HEK293 (cell line): Measurements from ENCODE around the gene COPS3.

Experiments
- GLIS2 ChIP-seq: fragments of 450-650 bp; formaldehyde crosslinking; IDR thresholded peaks from 2 replicates; pipeline ENCODE4 v1.5.1; 2016; ENCODE audit warnings: missing biosample characterization, missing genetic modification characterization
- MZF1 ChIP-seq: fragments of 450-650 bp; formaldehyde crosslinking; IDR thresholded peaks from 2 replicates; pipeline ENCODE4 v1.5.1; 2017; ENCODE audit warnings: missing biosample characterization, missing genetic modification characterization, borderline replicate concordance
- PATZ1 ChIP-seq: fragments of 450-650 bp; formaldehyde crosslinking; IDR thresholded peaks from 2 replicates; pipeline ENCODE4 v1.5.1; 2016; ENCODE audit warnings: missing biosample characterization, missing genetic modification characterization
- PRDM6 ChIP-seq: fragments of 450-650 bp; formaldehyde crosslinking; IDR thresholded peaks from 2 replicates; pipeline ENCODE4 v1.5.1; 2017; ENCODE audit warnings: missing biosample characterization, missing genetic modification characterization
- REST ChIP-seq: fragments of 450-650 bp; formaldehyde crosslinking; IDR thresholded peaks from 2 replicates; pipeline ENCODE4 v1.5.1; 2016; ENCODE audit warnings: missing biosample characterization, missing genetic modification characterization
- ZBTB17 ChIP-seq: fragments of 450-650 bp; formaldehyde crosslinking; IDR thresholded peaks from 2 replicates; pipeline ENCODE4 v1.5.1; 2016; ENCODE audit warnings: missing biosample characterization, missing genetic modification characterization
- ZBTB44 ChIP-seq: fragments of 450-650 bp; IDR thresholded peaks from 2 replicates; pipeline ENCODE4 v1.5.1; 2018; ENCODE audit warnings: missing biosample characterization, mild to moderate bottlenecking, missing genetic modification characterization
- ZBTB49 ChIP-seq: fragments of 450-650 bp; formaldehyde crosslinking; IDR thresholded peaks from 2 replicates; pipeline ENCODE4 v1.5.1; 2016; ENCODE audit warnings: missing biosample characterization, missing genetic modification characterization, low read depth
- ZBTB7A ChIP-seq: fragments of 450-650 bp; formaldehyde crosslinking; IDR thresholded peaks from 2 replicates; pipeline ENCODE4 v1.5.1; 2016; ENCODE audit warnings: low read depth, missing biosample characterization, missing genetic modification characterization
- ZNF211 ChIP-seq: fragments of 450-650 bp; formaldehyde crosslinking; IDR thresholded peaks from 2 replicates; pipeline ENCODE4 v1.5.1; 2016; ENCODE audit warnings: low read depth, missing biosample characterization, missing genetic modification characterization
- ZNF223 ChIP-seq: fragments of 450-650 bp; formaldehyde crosslinking; IDR thresholded peaks from 2 replicates; pipeline ENCODE4 v1.5.1; 2016; ENCODE audit warnings: missing biosample characterization, missing genetic modification characterization
- ZNF26 ChIP-seq: fragments of 450-650 bp; formaldehyde crosslinking; IDR thresholded peaks from 2 replicates; pipeline ENCODE4 v1.5.1; 2016; ENCODE audit warnings: missing biosample characterization, missing genetic modification characterization
- ZNF274 ChIP-seq, 2 experiments: fragments of 200-500 bp in 1 of 2; fragments of 450-650 bp in 1 of 2; sonication (Bioruptor generic) in 1 of 2; formaldehyde crosslinking in 1 of 2; IDR thresholded peaks; 2 replicates each; pipeline versions ENCODE4 v1.5.1 to v1.6.1; 2014 to 2016; ENCODE audit warnings: borderline replicate concordance in 1 of 2, inconsistent platforms in 1 of 2, low read length in 1 of 2, missing biosample characterization in 1 of 2, missing genetic modification characterization in 1 of 2
- ZNF280C ChIP-seq: fragments of 450-650 bp; formaldehyde crosslinking; IDR thresholded peaks from 2 replicates; pipeline ENCODE4 v1.5.1; 2016; ENCODE audit warnings: missing biosample characterization, missing genetic modification characterization
- ZNF449 ChIP-seq: fragments of 450-650 bp; formaldehyde crosslinking; IDR thresholded peaks from 2 replicates; pipeline ENCODE4 v1.5.1; 2017; ENCODE audit warnings: missing biosample characterization, mild to moderate bottlenecking, missing genetic modification characterization, moderate library complexity
- ZNF555 ChIP-seq: fragments of 450-650 bp; formaldehyde crosslinking; conservative IDR thresholded peaks from 2 replicates; pipeline ENCODE4 v1.5.1; 2017; ENCODE audit warnings: missing biosample characterization, mild to moderate bottlenecking, missing genetic modification characterization, inconsistent platforms
- ZNF677 ChIP-seq: fragments of 450-650 bp; IDR thresholded peaks from 2 replicates; pipeline ENCODE4 v1.5.0; 2018; ENCODE audit warnings: missing biosample characterization, mild to moderate bottlenecking, missing genetic modification characterization, moderate library complexity
- ZNF692 ChIP-seq: fragments of 450-650 bp; formaldehyde crosslinking; IDR thresholded peaks from 2 replicates; pipeline ENCODE4 v1.5.1; 2016; ENCODE audit warnings: missing biosample characterization, missing genetic modification characterization

Gene COPS3

GRCh38 chr17:17206124-17206912, 74.7 kb downstream of the COPS3 start, which contains the start of gene PLD6 (continued):
- no peak; the same call in 1 of the 2 replicates for TF ChIP-seq PRDM6 (tag by site-specific recombination)
- TF ChIP-seq ZBTB17 (tag by site-specific recombination) = no peak
- peak; percentile 89 for TF ChIP-seq GLIS2 (tag by site-specific recombination)
- TF ChIP-seq ZNF26 (tag by site-specific recombination) = no peak
- peak; percentile 47; the same call in 1 of the 2 replicates for TF ChIP-seq ZBTB44
- peak; percentile 95 for TF ChIP-seq ZNF692 (tag by site-specific recombination)
- no peak for TF ChIP-seq ZNF274 (IDR thresholded peaks at IDR 0.05; ENCODE audit: low read length)
- no peak for TF ChIP-seq ZNF274 (tag by site-specific recombination; IDR thresholded peaks at IDR 0.05; ENCODE audit: borderline replicate concordance)
- TF ChIP-seq PATZ1 (tag by site-specific recombination) = peak; percentile 94
- no peak for TF ChIP-seq ZNF677 (tag by site-specific recombination)
- no peak for TF ChIP-seq ZNF280C (tag by site-specific recombination)
- TF ChIP-seq ZNF555 (tag by site-specific recombination) = no peak
- TF ChIP-seq ZBTB7A (tag by site-specific recombination) = no peak
- TF ChIP-seq ZNF211 (tag by site-specific recombination) = no peak
- no peak for TF ChIP-seq ZBTB49
- TF ChIP-seq REST (tag by site-specific recombination) = no peak
- TF ChIP-seq ZNF449 (tag by site-specific recombination) = peak; percentile 92; the same call in 1 of the 2 replicates
- TF ChIP-seq ZNF223 = no peak
- no peak for TF ChIP-seq MZF1 (tag by site-specific recombination)
